Type B pancreatic cell (in vitro differentiated cells): ENCODE results near the gene BICD1. TPM values are rescaled to one million over a fixed set of nuclear protein-coding genes. Genes with fewer than 3 reads are reported as not detected.

Experiments used
- DNase-seq: peaks from one replicate; pipeline ENCODE4 v3.0.0; 2021; ENCODE audit warnings: mixed read lengths; ENCODE audit not compliant: unreplicated experiment; ENCODE audit errors: extremely low spot score
- H3K27ac Mint-ChIP-seq: 2 replicates; pipeline ENCODE4 v1.8.0; 2021; ENCODE audit warnings: mild to moderate bottlenecking, mixed read lengths
- H3K27me3 Mint-ChIP-seq: 2 replicates; pipeline ENCODE4 v1.8.0; 2021; ENCODE audit warnings: mixed read lengths
- H3K36me3 Mint-ChIP-seq: 2 replicates; pipeline ENCODE4 v1.8.0; 2021; ENCODE audit warnings: mixed read lengths
- H3K4me1 Mint-ChIP-seq: one replicate; pipeline ENCODE4 v1.8.0; 2021; ENCODE audit warnings: mixed read lengths; ENCODE audit not compliant: unreplicated experiment
- H3K4me3 Mint-ChIP-seq: 2 replicates; pipeline ENCODE4 v1.8.0; 2021; ENCODE audit warnings: mild to moderate bottlenecking, mixed read lengths
- H3K9me3 Mint-ChIP-seq: 2 replicates; pipeline ENCODE4 v1.8.0; 2021; ENCODE audit warnings: mixed read lengths
- total RNA-seq: library from RNA; stranded (reverse); gene quantifications from 2 replicates; pipeline ENCODE4 v1.2.1, GENCODE V29; 2021; ENCODE audit warnings: low replicate concordance
- TF ChIP-seq, protein P1 (sequence below): fragments of 200-600 bp; sonication (generic); conservative IDR thresholded peaks from 2 replicates; pipeline ENCODE4 v1.5.0; 2021; ENCODE audit warnings: antibody characterized with exemption, mild to moderate bottlenecking

BICD1 gene
- total RNA-seq, 1 donor from 2014 or later, result 37.7 TPM

DNA sequence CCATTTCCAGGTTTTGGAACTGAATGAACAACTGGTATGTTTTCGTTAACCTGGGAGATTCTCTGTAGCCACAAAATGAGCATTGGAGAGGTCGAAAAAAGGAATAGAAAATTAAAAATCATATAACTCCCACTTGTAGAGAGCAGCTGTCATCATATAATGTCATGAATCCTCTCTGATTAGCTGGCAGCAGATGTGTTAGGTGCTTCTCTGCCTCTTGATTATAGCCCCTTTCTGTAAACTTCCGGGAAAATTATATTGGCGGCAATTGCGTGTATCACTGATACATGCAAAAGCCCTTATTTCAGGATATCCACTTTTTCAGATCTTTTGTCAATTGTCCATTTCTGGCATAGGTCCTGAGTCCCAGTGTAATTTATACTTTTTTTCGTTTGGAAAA is 324.4 kb downstream of the BICD1 start:
- Mint-ChIP-seq H3K9me3 (peaks cover 6% of the 10 kb centered on the region), H3K36me3 (peaks cover 31% of the 10 kb centered on the region), H3K4me3 (no peak overlapping the region), H3K27me3 (no peaks in the 10 kb centered on the region), H3K27ac (no peak overlapping the region), H3K4me1 (no peaks in the 10 kb centered on the region)
- no peak for DNase-seq
- TF ChIP-seq, protein P1, sequence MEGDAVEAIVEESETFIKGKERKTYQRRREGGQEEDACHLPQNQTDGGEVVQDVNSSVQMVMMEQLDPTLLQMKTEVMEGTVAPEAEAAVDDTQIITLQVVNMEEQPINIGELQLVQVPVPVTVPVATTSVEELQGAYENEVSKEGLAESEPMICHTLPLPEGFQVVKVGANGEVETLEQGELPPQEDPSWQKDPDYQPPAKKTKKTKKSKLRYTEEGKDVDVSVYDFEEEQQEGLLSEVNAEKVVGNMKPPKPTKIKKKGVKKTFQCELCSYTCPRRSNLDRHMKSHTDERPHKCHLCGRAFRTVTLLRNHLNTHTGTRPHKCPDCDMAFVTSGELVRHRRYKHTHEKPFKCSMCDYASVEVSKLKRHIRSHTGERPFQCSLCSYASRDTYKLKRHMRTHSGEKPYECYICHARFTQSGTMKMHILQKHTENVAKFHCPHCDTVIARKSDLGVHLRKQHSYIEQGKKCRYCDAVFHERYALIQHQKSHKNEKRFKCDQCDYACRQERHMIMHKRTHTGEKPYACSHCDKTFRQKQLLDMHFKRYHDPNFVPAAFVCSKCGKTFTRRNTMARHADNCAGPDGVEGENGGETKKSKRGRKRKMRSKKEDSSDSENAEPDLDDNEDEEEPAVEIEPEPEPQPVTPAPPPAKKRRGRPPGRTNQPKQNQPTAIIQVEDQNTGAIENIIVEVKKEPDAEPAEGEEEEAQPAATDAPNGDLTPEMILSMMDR, result no peak

Other genes starting within 250 kb of the BICD1 start
- 72.2 and 135 TPM in 2 replicates for gene RESF1, start 147.4 kb upstream of the BICD1 start, total RNA-seq